Lower lobe of right lung (tissue), 2 donors: ENCODE measurements around the gene FAM78A. TPM values are rescaled to one million over a fixed set of nuclear protein-coding genes. Genes with fewer than 3 reads are reported as not detected.

Source experiments
- ATAC-seq, 2 donors: fragments of 200-7000 bp; cut with Tn5 transposase; one replicate each; pipeline ENCODE4 v1.9.1; 2020 to 2022; ENCODE audit warnings: mild to moderate bottlenecking in 2 of 2, moderate library complexity in 2 of 2
- DNase-seq: peaks from one replicate; pipeline ENCODE4 v3.0.0-alpha.2; 2020
- H3K27ac ChIP-seq: fragments of 200-600 bp; one replicate; pipeline ENCODE4 v1.8.0; 2022
- H3K27me3 ChIP-seq: fragments of 200-600 bp; one replicate; pipeline ENCODE4 v1.8.0; 2022; ENCODE audit warnings: low read depth
- H3K36me3 ChIP-seq: fragments of 200-600 bp; one replicate; pipeline ENCODE4 v1.8.0; 2022; ENCODE audit warnings: mild to moderate bottlenecking
- H3K4me1 ChIP-seq: fragments of 200-600 bp; one replicate; pipeline ENCODE4 v1.8.0; 2022
- H3K4me3 ChIP-seq: fragments of 200-600 bp; one replicate; pipeline ENCODE4 v1.8.0; 2022; ENCODE audit warnings: mild to moderate bottlenecking
- H3K9me3 ChIP-seq: fragments of 200-600 bp; one replicate; pipeline ENCODE4 v1.8.0; 2022
- CTCF ChIP-seq: fragments of 200-600 bp; IDR thresholded peaks from one replicate; pipeline ENCODE4 v1.8.0; 2022; ENCODE audit warnings: antibody characterized with exemption, mild to moderate bottlenecking
- intact Hi-C: fragments of 100-400 bp; cut with DNase I; formaldehyde crosslinking; loops from one replicate; pipeline ENCODE4 v1.11.0; 2022
- total RNA-seq: library from RNA; stranded (reverse); fragmentation: NEBNext Ultra II Directional; extraction: Animal tissue kit (Norgen Biotek cat#: 25700); gene quantifications from one replicate; pipeline ENCODE4 v1.2.1, GENCODE V29; 2021
- donor health status: DM: no; HTN: yes; CAD: no; lungs with severe emphysema.

The FAM78A gene
- total RNA-seq, 1 donor from 2014 or later, result 18.3 TPM

GRCh38 chr9:131238402-131239021, 37.8 kb downstream of the FAM78A start:
- peaks cover 27% of the 10 kb centered on the region for H3K36me3 ChIP-seq
- no peak for DNase-seq
- ATAC-seq, result no peak
- H3K4me3 ChIP-seq, result peak overlapping the region; percentile 27
- no peaks in the 10 kb centered on the region for H3K27me3 ChIP-seq
- TF ChIP-seq CTCF, result no peak
- H3K9me3 ChIP-seq, result no peaks in the 10 kb centered on the region
- peaks cover 28% of the 10 kb centered on the region for H3K4me1 ChIP-seq
- intact Hi-C loops, result no loop called here
- H3K27ac ChIP-seq, result peak overlapping the region; percentile 69

DNA sequence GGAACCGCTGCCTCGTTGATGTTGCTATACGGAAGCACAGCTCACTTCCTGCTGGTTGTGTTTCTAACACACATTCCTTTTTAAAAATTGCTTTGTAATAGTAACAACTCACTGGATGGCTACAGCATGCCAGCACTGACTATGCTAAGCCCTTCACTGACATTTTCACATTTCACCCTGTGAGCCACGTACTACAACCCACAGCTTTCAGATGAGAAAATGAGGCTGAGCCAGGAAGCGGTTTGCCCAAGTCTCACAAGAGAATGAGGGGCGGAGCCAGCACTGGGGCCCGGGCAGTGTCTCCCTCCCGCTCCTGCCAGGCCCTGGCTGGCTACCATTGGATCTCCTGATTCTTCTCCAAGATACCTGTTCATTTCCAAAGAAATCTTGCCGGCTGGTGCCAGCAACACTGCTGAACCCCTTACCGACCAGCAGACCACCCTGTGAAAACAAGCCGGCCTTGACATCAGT, 38.3 kb downstream of the FAM78A start:
- DNase-seq (peak; percentile 85), ATAC-seq (peak; percentile 81 to 86)
- TF ChIP-seq CTCF, result no peak
- no peaks in the 10 kb centered on the region for H3K27me3 ChIP-seq
- H3K4me3 ChIP-seq, result peak overlapping the region; percentile 27
- peaks cover 32% of the 10 kb centered on the region for H3K36me3 ChIP-seq
- intact Hi-C loops, result no loop called here
- H3K27ac ChIP-seq, result peak overlapping the region; percentile 69
- H3K4me1 ChIP-seq, result peaks cover 28% of the 10 kb centered on the region
- no peaks in the 10 kb centered on the region for H3K9me3 ChIP-seq

- Histone ChIP-seq H3K27me3 (no peaks in the 10 kb centered on the region), H3K4me1 (peaks cover 28% of the 10 kb centered on the region), H3K9me3 (no peaks in the 10 kb centered on the region), H3K4me3 (no peak overlapping the region), H3K36me3 (peaks cover 39% of the 10 kb centered on the region), H3K27ac (peak overlapping the region; percentile 69)
- TF ChIP-seq CTCF, result no peak
- no peak for DNase-seq
- ATAC-seq, result no peak
- intact Hi-C loops, result no loop called here
These were observed 39.0 kb downstream of the FAM78A start for GRCh38 chr9:131237291-131237690.

GRCh38 chr9:131236761-131237160, 39.5 kb downstream of the FAM78A start:
- no peaks in the 10 kb centered on the region for H3K27me3 ChIP-seq
- peaks cover 28% of the 10 kb centered on the region for H3K4me1 ChIP-seq
- peaks cover 44% of the 10 kb centered on the region for H3K36me3 ChIP-seq
- DNase-seq, result no peak
- H3K4me3 ChIP-seq, result no peak overlapping the region
- peak; percentile 54 to 58 for ATAC-seq
- no peaks in the 10 kb centered on the region for H3K9me3 ChIP-seq
- intact Hi-C loops, result no loop called here
- no peak for TF ChIP-seq CTCF
- H3K27ac ChIP-seq, result no peak overlapping the region

DNA sequence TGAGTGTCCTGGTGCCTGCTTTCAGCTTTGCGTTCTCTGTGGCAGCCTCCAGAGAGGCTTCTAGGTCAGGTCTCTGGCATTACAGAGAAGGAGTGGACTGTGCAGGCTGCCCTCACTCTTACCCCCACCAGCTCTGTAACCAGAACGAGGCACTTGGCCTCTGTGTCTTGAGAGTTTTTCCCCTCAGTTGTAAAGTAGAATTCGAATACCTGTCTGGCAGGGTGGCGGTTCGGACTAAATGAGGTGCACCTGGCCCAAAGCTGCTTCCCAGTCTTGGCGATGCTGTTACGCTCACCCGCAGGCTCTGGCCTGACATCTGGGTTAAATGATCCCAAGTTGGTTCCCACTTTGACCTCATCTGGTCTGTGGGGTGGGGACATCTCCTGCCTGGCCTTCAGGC, 40.1 kb downstream of the FAM78A start:
- Histone ChIP-seq H3K9me3 (no peaks in the 10 kb centered on the region), H3K27me3 (no peaks in the 10 kb centered on the region), H3K4me3 (no peak overlapping the region), H3K36me3 (peaks cover 50% of the 10 kb centered on the region), H3K4me1 (peaks cover 28% of the 10 kb centered on the region), H3K27ac (no peak overlapping the region)
- no peak for ATAC-seq
- intact Hi-C loops, result no loop called here
- TF ChIP-seq CTCF, result no peak
- DNase-seq, result no peak
